MM.1S (cell line): ENCODE measurements around the gene LZTFL1.

Source experiments
- DNase-seq: peaks from one replicate; pipeline ENCODE4 v3.0.0-alpha.2; 2015
- H2AFZ ChIP-seq: fragments of 300-600 bp; sonication (generic); 2 replicates; pipeline ENCODE4 v1.6.0; 2016; ENCODE audit warnings: antibody characterized with exemption, low read length
- H3F3A ChIP-seq: fragments of 300-600 bp; sonication (generic); 2 replicates; pipeline ENCODE4 v1.6.1; 2016; ENCODE audit warnings: mild to moderate bottlenecking, antibody characterized with exemption, low read length, moderate library complexity, mixed read lengths; ENCODE audit not compliant: insufficient read depth
- H3K27ac ChIP-seq: fragments of 300-600 bp; sonication (generic); 2 replicates; pipeline ENCODE4 v1.5.1; 2016; ENCODE audit warnings: mild to moderate bottlenecking, low read length
- H3K27me3 ChIP-seq: fragments of 300-600 bp; sonication (generic); replicated peaks from 2 replicates; pipeline ENCODE4 v1.6.0; 2016; ENCODE audit warnings: low read length; ENCODE audit not compliant: insufficient read depth
- H3K36me3 ChIP-seq: fragments of 300-600 bp; sonication (generic); replicated peaks from 2 replicates; pipeline ENCODE4 v1.6.1; 2016; ENCODE audit warnings: mild to moderate bottlenecking, low read length, mixed read lengths; ENCODE audit not compliant: insufficient read depth
- H3K4me1 ChIP-seq: fragments of 300-600 bp; sonication (generic); 2 replicates; pipeline ENCODE4 v1.6.1; 2016; ENCODE audit warnings: low read length, mixed read lengths
- H3K4me2 ChIP-seq: fragments of 300-600 bp; sonication (generic); 2 replicates; pipeline ENCODE4 v1.6.0; 2016; ENCODE audit warnings: low read depth, low read length
- H3K4me3 ChIP-seq: fragments of 300-600 bp; sonication (generic); 2 replicates; pipeline ENCODE4 v1.5.1; 2016; ENCODE audit warnings: low read length, mixed read lengths
- H3K79me2 ChIP-seq: fragments of 300-600 bp; sonication (generic); 2 replicates; pipeline ENCODE4 v1.6.1; 2016; ENCODE audit warnings: mixed run types, low read length, mixed read lengths
- H3K9ac ChIP-seq: fragments of 300-600 bp; sonication (generic); 2 replicates; pipeline ENCODE4 v1.6.1; 2016; ENCODE audit warnings: low read length, mixed read lengths
- H3K9me2 ChIP-seq: fragments of 300-600 bp; sonication (generic); replicated peaks from 2 replicates; pipeline ENCODE4 v1.6.1; 2016; ENCODE audit warnings: mild to moderate bottlenecking, low read length, mixed read lengths; ENCODE audit not compliant: insufficient read depth
- H3K9me3 ChIP-seq: fragments of 300-600 bp; sonication (generic); replicated peaks from 2 replicates; pipeline ENCODE4 v1.6.1; 2016; ENCODE audit warnings: mild to moderate bottlenecking, low read length, mixed read lengths; ENCODE audit not compliant: insufficient read depth
- H4K20me1 ChIP-seq: fragments of 300-600 bp; sonication (generic); 2 replicates; pipeline ENCODE4 v1.6.1; 2016; ENCODE audit warnings: mild to moderate bottlenecking, low read length, moderate library complexity, mixed read lengths; ENCODE audit not compliant: insufficient read depth
- CTCF ChIP-seq: fragments of 300-600 bp; sonication (generic); IDR thresholded peaks from 2 replicates; pipeline ENCODE4 v1.5.1; 2016; ENCODE audit warnings: antibody characterized with exemption, low read length, mixed read lengths
- EZH2 ChIP-seq: fragments of 300-600 bp; sonication (generic); optimal IDR thresholded peaks from 2 replicates; pipeline ENCODE3; 2017; ENCODE audit warnings: low read depth, mild to moderate bottlenecking, antibody characterized with exemption, low read length, mixed read lengths
- EZH2phosphoT487 ChIP-seq: fragments of 300-600 bp; sonication (generic); IDR thresholded peaks from 2 replicates; pipeline ENCODE4 v1.6.1; 2018; ENCODE audit warnings: antibody characterized with exemption, low read length

Gene LZTFL1

GRCh38 chr3:45777746-45778386 lies 64.1 kb downstream of the LZTFL1 start:
- Histone ChIP-seq H3K4me2 (no peak overlapping the region), H3K27me3 (no peaks in the 10 kb centered on the region)

GRCh38 chr3:45777111-45777745 lies 64.7 kb downstream of the LZTFL1 start:
- H3K36me3 ChIP-seq = no peaks in the 10 kb centered on the region
- no peaks in the 10 kb centered on the region for H4K20me1 ChIP-seq
- no peak overlapping the region for H2AFZ ChIP-seq
- no peak for TF ChIP-seq CTCF
- no peak for TF ChIP-seq EZH2
- no peak for TF ChIP-seq EZH2phosphoT487
- H3K4me1 ChIP-seq = no peaks in the 10 kb centered on the region
- H3K79me2 ChIP-seq = no peaks in the 10 kb centered on the region
- no peak for DNase-seq
- no peaks in the 10 kb centered on the region for H3K27me3 ChIP-seq
- no peak overlapping the region for H3K9ac ChIP-seq
- no peaks in the 10 kb centered on the region for H3K9me2 ChIP-seq
- H3F3A ChIP-seq = no peaks in the 10 kb centered on the region
- no peak overlapping the region for H3K4me3 ChIP-seq
- no peak overlapping the region for H3K27ac ChIP-seq
- H3K4me2 ChIP-seq = no peak overlapping the region
- no peaks in the 10 kb centered on the region for H3K9me3 ChIP-seq

More at GRCh38 chr3:45777746-45778386, 64.1 kb downstream of the LZTFL1 start:
- Histone ChIP-seq H3K4me3 (no peak overlapping the region), H3K79me2 (no peaks in the 10 kb centered on the region), H4K20me1 (no peaks in the 10 kb centered on the region), H3K27ac (no peak overlapping the region), H3K9ac (no peak overlapping the region), H2AFZ (no peak overlapping the region), H3K4me1 (no peaks in the 10 kb centered on the region), H3K36me3 (no peaks in the 10 kb centered on the region), H3K9me3 (no peaks in the 10 kb centered on the region), H3F3A (no peaks in the 10 kb centered on the region), H3K9me2 (no peaks in the 10 kb centered on the region)
- no peak for DNase-seq
- TF ChIP-seq EZH2 (no peak), EZH2phosphoT487 (no peak), CTCF (no peak)

GRCh38 chr3:45776611-45777010 lies 65.3 kb downstream of the LZTFL1 start:
- H3K79me2 ChIP-seq = no peaks in the 10 kb centered on the region
- H3K27me3 ChIP-seq = no peaks in the 10 kb centered on the region
- H3K4me2 ChIP-seq = no peak overlapping the region
- no peaks in the 10 kb centered on the region for H3K4me1 ChIP-seq
- no peaks in the 10 kb centered on the region for H3K9me2 ChIP-seq
- no peak for TF ChIP-seq EZH2
- DNase-seq = no peak
- H3K9ac ChIP-seq = no peak overlapping the region
- H3K9me3 ChIP-seq = no peaks in the 10 kb centered on the region
- H3K4me3 ChIP-seq = no peak overlapping the region
- H3K27ac ChIP-seq = no peak overlapping the region
- H3F3A ChIP-seq = no peaks in the 10 kb centered on the region
- no peaks in the 10 kb centered on the region for H3K36me3 ChIP-seq
- no peaks in the 10 kb centered on the region for H4K20me1 ChIP-seq
- no peak overlapping the region for H2AFZ ChIP-seq

- Histone ChIP-seq H3K9ac (no peak overlapping the region), H3K27me3 (no peaks in the 10 kb centered on the region), H3K36me3 (no peaks in the 10 kb centered on the region), H3K4me2 (no peak overlapping the region), H3K9me2 (no peaks in the 10 kb centered on the region), H3K4me3 (no peak overlapping the region), H3K27ac (no peak overlapping the region), H2AFZ (no peak overlapping the region), H3K4me1 (no peaks in the 10 kb centered on the region), H3K79me2 (no peaks in the 10 kb centered on the region), H4K20me1 (no peaks in the 10 kb centered on the region), H3K9me3 (no peaks in the 10 kb centered on the region), H3F3A (no peaks in the 10 kb centered on the region)
- no peak for DNase-seq
- TF ChIP-seq CTCF (no peak), EZH2phosphoT487 (no peak), EZH2 (no peak)
Measured at GRCh38 chr3:45776301-45776595, 65.7 kb downstream of the LZTFL1 start.
